Measurements from ENCODE around the gene GAMT.
"Not testable (repeated sequence)": the region's sequence is repeated elsewhere in the genome, so short reads cannot be mapped to it uniquely, and the experiment has no call there.

Gene GAMT

DNA sequence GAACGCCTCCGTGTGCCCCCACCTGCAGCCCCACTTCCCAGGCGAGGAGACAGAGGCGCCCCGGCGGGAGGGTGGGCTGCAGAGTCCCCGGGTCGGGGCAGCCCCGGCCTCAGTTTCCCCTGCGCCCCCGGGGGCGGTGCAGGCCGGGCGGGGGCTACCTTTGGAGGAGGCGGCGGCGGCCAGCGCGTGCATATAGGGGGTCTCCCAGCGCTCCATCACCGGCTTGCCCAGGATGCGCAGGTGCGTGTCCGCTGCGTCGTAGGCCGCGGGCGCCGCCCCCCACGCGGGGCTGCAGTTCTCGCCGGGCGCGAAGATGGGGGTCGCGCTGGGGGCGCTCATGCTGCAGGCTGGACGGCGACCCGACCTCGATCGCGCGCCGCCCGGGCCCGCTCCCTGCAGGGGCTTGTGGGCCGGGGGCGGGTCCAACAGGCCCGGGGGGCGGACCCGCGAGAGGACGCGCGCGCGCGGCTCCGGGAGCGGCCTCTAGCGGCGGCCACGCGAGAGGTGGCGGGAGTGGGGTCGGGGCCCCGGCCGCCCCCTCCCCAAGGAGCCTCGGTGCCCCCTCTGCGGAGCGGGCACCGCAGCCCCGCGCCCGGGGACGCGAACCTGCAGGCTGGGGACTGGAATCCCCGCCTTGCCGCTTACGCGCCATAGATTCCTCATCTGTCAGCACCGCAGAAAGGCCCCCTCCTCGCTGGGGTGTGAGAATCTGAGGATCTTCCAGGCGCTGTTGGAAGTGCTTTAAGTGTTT, at the start of gene GAMT:
TSS of gene GAMT (minus strand) at position 405 of the 751 bp plus-strand sequence. CDS start at position 339, 66 bp downstream.
- DNase-seq = peak; percentile 28

DNA sequence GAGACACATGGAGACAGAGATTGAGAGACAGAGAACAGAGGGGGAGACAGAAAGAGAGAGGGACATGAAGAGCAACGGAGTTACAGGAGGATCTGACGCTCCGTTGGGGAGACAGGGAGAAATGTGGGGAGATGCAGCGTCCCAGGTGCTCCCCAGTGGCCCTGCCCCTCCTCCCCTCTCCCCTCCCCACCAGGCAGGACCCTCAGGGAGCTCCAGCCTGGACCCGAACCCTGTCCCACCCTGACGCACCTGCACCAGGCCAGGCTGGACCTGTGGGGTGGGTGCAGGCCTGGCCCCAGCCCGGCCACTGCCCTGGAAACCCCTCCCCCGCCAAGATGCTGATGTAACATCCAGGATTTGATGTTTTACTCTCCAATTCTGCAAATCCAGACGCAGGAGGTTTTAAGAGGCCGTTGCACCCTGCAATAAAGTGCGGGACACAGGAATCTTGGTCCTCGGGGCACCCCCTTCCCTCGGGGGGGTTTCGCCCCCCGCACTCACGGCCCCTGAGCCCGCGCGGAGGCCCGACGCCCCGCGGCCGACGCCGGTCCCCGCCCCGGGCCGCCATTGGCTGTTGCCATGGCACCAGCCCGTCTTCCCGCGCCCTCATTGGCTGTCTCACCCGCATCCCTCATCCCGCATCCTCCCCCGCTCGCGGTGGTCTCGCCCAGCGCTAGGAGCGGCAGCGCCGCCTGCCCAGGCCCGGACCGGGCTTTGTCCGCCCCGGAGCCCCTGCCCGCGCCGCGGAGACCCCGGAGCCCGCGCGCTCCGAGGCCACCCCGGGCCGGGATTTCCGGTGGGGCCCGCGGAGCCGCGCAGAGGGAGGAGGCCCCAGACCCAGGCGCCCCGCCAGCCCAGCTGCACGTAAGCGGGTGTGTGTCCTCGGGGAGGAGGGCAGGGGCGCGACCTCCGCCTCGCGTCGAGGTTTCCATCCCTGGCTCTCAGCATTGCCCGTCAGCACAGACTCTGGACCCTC, 48.4 kb upstream of the GAMT start, which contains the start of gene APC2:
TSS of gene APC2 (plus strand) at position 655 of the 976 bp plus-strand sequence. CDS start 2,881 bp downstream, outside the sequence.
- no peak for DNase-seq

DNA sequence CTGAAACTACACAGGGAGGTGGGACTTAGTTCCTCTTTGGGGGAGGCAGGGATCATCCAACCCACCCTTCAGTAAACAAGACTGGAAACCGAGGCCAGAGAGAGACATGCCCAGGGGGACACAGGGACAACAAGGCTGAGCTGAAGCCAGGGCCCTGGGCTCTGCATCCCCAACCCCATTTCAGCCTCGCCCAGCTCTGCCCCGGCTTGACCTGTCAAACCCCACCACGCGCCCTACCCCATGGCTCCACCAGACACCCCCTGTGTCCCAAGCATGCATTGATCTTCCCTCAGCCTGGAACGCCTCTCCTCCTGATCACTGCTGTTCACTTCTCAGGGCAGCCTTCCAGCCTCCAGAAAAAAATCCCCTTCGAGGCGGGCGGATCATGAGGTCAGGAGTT, 46.6 kb upstream of the GAMT start:
- no peak for DNase-seq

DNA sequence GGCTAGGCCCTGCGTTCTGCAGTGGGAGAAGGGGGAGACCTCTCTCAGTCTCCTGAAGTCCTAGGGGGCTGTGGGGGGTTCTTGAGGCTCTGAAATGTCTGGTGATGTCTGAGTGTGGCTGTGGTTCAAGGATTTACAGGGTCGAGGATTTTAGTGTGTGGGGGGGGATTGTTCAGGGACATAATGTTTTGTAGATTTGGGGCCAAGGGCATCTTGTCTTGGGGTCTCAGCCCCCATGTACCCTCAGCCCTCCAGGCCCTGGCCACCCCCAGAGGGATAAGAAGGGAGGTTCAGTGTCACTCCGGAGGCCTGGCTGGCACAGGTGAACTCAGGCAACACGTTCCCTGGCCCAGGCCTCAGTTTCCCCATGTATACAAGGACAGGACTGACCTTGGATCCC, 46.2 kb upstream of the GAMT start:
- no peak for DNase-seq

DNA sequence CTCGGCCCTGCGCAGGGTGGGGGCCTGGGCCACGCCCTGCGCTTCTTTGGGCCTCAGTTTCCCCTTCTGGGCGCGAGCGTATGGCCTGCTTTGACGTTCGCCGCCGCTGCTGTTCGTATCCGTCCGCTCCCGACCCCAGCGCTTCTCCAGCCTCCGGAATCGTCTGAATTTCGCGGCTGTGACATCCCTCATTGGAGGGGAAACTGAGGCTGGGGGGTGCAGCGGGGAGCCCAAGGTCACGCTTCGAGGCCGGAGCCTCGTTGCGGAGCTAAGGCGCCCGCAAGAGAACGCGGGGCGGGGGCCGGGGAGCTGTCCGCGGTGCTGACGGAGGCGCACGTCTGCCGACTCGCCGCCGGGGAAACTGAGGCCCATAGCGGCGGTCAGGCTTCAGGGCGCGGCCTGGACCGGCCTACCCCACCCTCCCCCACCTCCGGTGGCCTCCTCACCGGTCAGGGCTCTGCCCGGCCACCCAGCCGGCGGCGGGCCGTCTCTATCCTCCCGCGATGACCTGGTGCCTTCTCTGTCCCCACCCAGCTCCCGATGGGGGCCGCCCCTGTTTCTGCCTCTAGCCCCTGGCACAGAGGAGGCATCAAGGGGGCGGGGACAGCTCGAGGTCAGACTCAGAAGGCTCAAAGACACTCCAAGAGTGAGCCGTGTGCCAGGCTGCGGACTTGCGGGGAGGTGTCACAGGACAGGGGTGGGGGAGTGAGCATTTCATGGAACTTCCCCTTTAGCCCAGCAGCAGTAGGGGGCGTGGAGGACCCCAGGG, 45.6 kb upstream of the GAMT start:
- no peak for DNase-seq

DNA sequence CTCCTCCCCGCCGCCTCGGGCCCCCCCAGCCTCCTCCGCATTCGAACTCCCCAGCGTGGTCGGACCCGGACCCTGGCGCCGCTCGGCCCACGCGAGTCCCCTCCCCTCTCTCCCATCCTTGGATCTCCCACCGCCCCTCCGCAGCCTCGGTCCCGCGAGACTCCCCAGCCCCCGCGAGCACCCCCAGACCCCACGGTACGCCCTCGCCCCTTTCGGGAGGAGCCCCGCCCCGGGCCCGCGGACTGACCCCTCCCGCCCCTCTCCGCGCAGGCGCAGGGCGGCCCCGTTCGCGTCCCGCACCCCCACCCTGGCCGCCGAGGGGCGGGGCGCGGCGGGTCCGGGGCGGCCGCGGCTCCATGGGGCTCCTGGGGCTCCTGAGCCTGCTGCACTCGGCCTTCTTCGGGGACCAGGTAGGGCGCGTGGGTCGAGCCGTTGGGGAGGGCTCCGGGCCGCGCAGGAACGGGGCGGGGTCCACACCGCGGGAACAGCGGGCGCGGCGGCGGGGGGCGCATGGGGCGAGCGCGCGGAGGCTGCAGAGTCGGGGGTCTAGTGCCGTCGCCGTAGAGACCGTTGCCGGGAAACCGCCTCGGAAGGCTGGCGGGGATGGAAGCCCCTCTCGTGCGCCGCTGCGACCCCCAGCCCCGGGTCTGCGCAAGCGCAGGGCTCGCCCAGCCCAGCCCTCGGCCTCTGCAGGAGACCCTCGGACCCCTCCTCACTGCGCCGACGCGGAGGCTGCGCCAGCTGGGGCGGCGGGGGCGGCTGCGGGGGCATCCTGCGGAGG, 44.8 kb upstream of the GAMT start:
- DNase-seq = no peak

DNA sequence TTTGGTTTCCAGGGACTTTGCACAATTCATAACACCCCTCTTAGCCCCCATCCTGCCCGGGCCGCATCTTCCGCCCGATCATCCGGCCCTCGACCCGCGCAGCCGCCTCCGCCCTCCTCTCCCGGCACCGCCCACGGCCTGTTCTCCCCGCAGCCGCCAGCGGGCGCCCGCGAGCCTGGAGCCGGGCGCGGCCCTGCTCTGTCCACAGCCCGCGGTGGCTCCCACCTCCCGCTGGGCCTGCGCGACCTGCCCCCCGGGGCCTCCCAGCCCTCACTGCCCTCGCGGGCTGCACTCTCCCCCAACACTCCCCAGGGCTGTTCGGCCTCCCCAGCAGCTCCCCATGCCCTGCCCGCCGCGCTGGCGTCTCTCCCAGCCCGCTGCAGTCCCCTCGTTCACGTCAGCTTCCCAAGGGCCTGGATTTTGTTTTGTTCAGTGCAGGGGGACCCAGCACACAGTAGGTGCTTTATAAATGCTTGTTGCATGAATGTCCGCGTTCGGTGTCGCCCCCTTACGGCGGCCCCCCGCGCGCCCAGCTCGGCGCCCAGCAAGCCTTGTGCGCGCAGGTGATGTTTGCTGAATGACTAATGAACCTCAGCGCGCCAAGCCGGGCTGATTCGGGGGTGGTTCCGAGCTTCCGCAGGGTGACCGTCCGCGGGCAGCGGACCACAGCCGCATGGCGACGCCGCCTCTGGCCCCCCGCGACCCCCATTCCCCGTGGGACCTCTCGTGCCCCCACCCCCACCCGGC, 44.0 kb upstream of the GAMT start:
- DNase-seq = peak; percentile 69

DNA sequence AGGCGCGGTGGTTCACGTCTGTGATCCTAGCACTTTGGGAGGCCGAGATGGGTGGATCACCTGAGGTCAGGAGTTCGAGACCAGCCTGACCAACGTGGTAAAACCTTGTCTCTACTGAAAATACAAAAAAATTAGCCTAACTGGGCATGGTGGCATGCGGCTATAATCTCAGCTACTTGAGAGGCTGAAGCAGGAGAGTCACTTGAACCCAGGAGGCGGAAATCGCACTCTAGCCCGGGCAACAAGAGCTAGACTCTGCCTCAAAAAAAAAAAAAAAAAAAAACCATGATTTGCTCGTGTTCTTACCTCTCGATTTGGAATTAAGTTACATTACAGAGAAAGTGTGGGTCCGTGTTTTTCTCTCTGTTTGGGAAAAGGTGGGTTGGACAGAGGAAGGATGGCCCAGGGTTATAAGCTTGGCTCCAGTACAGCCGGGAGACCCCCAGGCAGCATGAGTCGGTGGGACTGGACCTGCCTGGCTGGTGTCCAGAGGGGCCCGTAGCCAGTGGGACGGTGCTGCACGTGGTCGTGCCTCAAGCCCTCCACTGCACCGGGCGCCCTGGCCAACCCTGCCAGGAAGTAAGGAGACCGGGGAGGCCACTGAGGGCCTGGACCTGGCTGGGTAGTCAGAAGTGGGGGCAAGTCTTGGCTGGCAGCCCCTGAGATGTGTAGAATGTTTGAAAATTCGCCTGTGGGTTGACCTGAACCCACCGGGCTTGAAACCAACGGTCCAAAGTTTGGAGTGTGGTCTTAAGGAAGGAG, 40.5 kb upstream of the GAMT start:
- DNase-seq = no peak

DNA sequence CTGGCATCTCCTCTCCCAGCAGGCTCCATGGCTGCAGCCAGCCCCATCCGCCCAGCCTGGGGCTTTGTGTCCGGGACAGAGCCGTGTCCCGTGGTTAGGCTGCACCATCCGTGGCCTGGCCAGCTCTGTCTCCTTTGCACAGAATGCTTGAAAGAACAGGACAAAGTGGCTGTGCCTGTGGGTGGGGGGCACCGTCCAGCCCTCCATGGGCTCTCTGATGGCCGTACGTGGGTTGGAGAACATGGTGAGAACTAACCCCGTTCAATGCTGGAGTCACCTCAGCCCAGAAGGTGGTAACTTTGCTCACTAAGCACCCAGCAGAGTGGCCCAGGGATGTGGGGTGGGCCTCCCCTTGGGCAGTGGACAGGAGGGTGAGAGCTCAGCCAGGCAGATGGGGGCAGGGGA, 39.7 kb upstream of the GAMT start:
- DNase-seq = no peak

DNA sequence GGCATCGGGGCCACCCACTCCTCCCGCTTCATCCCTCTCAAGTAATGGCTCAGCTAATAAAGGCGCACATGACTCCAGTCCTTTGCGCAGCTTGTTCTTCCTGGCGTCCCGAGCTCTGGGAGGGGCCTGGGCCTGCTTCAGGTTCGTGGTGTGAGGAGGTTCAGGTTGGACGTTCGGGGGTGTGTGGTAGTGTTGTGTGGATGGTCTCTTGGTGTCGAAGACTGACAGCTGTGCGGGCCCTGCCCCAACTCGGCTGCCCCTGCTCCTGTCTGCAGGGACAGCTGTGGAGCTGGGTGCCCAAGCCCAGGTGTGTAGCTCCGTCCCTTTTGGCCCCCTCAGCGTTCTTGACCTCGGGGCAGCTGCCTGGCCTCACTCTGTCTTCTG, 39.1 kb upstream of the GAMT start:
- DNase-seq = no peak

DNA sequence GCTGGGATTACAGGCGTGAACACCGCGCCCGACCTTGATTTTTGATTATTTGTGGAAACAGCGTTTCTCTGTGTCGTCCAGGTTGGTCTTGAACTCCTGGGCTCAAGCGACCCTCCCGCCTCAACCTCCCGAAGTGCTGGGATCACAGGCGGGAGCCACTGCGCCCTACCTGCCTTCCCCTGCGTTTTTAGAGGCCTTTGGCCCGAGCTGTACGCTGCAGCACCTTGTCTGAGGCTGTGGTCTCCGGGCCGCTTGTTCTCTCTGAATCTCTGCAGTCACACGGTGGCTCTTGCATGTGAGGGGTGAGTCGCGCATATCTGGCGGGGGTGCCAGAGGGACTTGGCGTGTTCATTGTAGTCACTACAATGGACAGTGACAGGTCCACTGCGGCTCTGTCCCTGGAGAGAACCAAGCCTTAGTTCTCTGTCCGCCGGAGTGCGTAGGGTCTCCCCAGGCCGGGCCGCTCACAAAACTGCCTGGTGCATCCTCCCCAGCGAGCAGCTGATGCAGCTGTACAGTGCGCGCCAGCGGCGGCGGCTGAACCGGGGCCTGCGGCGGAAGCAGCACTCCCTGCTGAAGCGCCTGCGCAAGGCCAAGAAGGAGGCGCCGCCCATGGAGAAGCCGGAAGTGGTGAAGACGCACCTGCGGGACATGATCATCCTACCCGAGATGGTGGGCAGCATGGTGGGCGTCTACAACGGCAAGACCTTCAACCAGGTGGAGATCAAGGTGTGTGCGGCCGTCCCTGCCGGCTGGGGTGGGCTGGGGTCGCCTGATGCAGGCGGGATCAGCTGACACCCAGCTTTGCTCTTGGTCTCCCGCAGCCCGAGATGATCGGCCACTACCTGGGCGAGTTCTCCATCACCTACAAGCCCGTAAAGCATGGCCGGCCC, 38.4 kb upstream of the GAMT start:
- not testable (repeated sequence) for DNase-seq

DNA sequence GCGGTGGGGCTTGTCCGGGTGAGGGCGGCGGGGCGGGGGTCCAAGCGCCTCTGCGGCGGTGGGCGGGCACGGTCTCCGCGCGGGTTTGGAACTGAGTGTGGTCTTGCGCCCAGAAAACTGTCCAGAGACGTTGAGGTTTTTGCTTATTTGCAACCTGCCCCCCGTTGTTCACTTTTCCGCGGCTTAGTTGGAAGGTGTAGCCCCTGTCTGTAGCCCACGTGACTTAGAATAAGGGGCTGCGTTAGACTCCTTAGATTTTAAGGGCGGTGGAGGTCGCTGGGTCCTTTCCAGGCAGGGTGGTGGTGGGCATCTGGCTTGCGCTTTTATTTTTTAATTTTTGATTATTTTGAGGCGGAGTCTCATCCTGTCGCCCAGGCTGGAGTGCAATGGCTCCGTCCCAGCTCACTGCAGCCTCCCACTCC, 37.6 kb upstream of the GAMT start:
- DNase-seq = no peak

DNA sequence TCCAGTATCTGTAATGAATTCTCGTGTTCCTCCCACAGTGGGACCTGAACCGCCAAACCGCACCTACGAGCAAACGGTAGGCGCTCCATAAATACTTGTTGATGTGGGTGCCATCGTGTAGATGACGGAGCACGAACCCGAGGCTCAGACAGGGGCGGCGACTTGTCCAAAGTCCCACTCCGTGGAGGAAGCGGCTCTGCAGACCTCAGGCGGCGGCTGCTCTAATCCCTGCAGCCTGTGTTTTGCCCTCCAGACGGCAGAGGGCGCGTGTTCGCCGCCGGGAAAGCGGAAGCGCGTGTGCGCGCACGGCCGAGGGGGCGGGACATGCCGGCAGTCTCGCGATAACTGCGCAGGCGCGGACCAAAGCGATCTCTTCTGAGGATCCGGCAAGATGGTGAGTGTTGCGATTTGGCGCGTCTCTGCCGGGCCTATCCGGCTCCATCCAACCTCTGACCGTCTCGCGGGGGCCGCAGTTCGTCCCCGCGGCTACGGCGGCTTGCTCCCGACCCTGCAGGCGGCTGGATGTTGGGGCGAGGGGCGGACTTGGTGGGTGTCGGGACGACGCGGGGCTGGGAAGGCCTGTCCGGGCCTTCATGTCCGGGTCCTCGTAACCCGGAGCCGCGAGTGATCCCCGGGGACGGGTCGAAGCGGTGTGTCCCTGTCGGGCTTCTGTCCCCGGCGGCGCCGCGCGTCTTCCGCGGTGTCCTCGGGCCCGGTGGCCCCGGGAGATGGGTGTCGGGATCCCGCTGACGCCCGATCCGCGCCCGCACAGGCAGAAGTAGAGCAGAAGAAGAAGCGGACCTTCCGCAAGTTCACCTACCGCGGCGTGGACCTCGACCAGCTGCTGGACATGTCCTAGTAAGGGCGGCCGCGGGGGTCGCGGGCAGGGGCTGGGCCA, 36.9 kb upstream of the GAMT start, which contains the start of gene RPS15:
TSS of gene RPS15 (plus strand) at position 362 of the 898 bp plus-strand sequence. CDS start at position 392, 30 bp downstream.
- peak; percentile 92 for DNase-seq

DNA sequence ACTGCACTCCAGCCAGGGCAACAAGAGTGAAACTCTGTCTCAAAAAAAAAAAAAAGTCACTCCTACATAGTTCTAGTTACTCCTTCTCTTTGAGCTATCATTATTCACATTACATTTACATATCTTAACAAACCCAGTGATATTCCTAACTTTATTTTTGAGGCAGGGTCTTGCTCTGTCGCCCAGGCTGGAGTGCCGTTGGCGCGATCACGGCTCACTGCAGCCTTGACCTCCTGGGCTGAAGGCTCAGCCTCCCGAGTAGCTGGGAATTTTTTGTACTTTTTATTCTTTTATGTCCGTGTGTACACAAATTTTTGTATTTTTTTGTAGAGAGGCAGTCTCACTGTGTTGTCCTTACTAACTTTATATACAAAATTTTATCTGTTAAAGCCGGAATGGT, 36.3 kb upstream of the GAMT start:
- DNase-seq = no peak

DNA sequence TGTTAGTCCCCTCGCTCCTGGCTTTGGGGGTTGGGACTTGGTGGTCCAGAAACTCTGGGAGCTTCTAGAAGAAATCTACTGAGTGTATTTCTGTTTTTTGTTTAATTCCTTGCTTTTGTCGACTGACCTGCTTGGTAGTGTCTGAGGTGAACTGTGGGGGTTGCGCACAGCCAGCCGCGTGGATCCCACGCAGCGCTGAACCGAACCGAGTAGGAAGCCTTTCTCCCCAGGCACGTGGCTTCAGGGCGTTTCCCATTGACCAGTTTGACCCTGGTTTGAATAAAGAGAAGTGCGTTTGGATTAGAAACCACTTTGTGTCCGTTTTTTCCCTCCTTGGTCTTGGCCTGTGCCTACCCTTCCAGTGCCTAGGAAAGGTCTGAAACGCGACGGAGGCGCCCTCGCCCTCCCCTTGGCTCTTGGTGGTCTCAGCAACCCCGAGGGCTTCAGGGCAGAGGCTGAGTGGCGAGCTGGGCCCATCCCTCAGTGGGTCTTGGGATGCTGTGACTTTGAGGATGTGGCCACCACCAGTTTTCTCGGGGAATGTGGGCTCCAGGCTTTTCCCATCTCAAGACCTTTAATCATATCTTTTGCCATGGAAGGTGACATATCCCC, 34.1 kb upstream of the GAMT start:
- DNase-seq = no peak

DNA sequence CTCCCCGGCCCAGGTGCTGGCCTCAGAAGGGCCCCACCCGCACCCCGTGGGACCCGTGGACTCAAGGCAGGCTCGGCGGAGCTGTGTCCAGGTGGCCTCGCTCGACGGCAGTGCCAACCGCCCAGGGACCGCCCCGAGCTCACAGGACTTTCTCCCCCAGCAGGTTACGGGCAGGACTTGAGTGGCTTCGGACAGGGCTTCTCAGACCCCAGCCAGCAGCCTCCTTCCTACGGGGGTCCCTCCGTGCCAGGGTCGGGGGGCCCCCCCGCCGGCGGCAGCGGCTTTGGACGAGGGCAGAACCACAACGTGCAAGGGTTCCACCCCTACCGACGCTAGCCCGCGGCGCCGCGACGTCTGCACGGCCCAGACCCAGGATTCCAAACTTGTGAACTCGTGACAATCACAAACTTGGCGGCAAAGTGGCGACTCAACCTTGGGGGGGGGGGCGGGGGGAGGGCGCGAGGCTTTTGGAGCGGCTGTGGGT, 33.3 kb upstream of the GAMT start:
- DNase-seq = no peak

DNA sequence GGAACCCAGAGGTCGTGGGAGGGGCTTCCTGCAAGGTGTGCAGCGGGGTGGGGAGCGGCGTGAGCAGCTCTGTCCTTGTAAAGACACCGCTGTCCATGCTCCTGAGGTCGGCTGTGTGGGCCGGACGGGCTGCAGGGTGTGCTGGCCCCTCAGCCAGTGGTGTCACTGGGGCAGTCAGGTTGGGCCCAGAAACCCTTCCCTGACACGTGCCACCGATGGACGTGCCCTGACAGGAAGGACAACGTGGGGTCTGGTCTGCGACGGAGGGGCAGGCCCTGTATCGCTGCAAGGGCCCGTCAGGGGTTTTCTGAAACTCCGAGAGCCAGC, 32.7 kb upstream of the GAMT start:
- no peak for DNase-seq

Data from stimulated activated naive CD4-positive, alpha-beta T cell treated with Interleukin-2 at 50 U/mL for 16 hours (primary cell).